Esophagus muscularis mucosa (tissue), 4 donors: ENCODE results near the gene EDDM3A. TPM values are rescaled to one million over a fixed set of nuclear protein-coding genes. Genes with fewer than 3 reads are reported as not detected.

ENCODE experiments used
- DNase-seq: peaks from one replicate; pipeline ENCODE4 v3.0.0-alpha.2; 2017; ENCODE audit errors: extremely low spot score
- H3K27ac ChIP-seq, 4 donors: fragments of 200-600 bp; sonication (generic); replicated peaks in 1 of 4; 1 replicate in 3 of 4; 2 replicates in 1 of 4; pipeline ENCODE4 v1.5.1; 2016 to 2019; ENCODE audit warnings: mild to moderate bottlenecking in 1 of 4
- H3K27me3 ChIP-seq, 4 donors: fragments of 200-600 bp; sonication (generic); one replicate each; pipeline versions ENCODE4 v1.5.1 to v1.6.0; 2016 to 2019
- H3K36me3 ChIP-seq, 4 donors: fragments of 200-600 bp; sonication (generic); one replicate each; pipeline ENCODE4 v1.5.1; 2016 to 2019
- H3K4me1 ChIP-seq, 4 donors: fragments of 200-600 bp; sonication (generic); one replicate each; pipeline ENCODE4 v1.5.1; 2016 to 2019
- H3K4me3 ChIP-seq, 4 donors: fragments of 200-600 bp; sonication (generic); 1 replicate in 2 of 4; 2 replicates in 2 of 4; pipeline ENCODE4 v1.5.1; 2016 to 2019; ENCODE audit warnings: mild to moderate bottlenecking in 4 of 4, moderate library complexity in 1 of 4
- H3K9me3 ChIP-seq, 4 donors: fragments of 200-600 bp; sonication (generic); 1 replicate in 3 of 4; 2 replicates in 1 of 4; pipeline ENCODE4 v1.5.1; 2016 to 2019
- CTCF ChIP-seq, 3 experiments: fragments of 200-600 bp in 2 of 3; fragments of 450-650 bp in 1 of 3; sonication (generic) in 2 of 3; IDR thresholded peaks; one replicate each; pipeline ENCODE4 v1.5.1; 2017 to 2019; ENCODE audit warnings: antibody characterized with exemption in 3 of 3, mild to moderate bottlenecking in 2 of 3, moderate library complexity in 1 of 3
- EP300 ChIP-seq: sonication (generic); formaldehyde crosslinking; IDR thresholded peaks from one replicate; pipeline ENCODE4 v1.6.1; 2017; ENCODE audit warnings: antibody characterized with exemption
- POLR2A ChIP-seq: fragments of 450-650 bp; IDR thresholded peaks from one replicate; pipeline ENCODE4 v1.6.1; 2017; ENCODE audit warnings: antibody characterized with exemption, moderate library complexity, mild to moderate bottlenecking, low read depth
- POLR2AphosphoS5 ChIP-seq, 2 donors: sonication (generic); formaldehyde crosslinking; IDR thresholded peaks; one replicate each; pipeline ENCODE4 v1.6.1; 2017; ENCODE audit warnings: antibody characterized with exemption in 2 of 2
- WGBS: methylation state at CpG from one replicate; pipeline ENCODE4 v1.1.5; 2018; 5-methylcytosine and 5-hydroxymethylcytosine counted together
- intact Hi-C: fragments of 100-400 bp; cut with DNase I; formaldehyde crosslinking; loops from one replicate; pipeline ENCODE4 v1.15.1; 2023
- total RNA-seq, 4 donors: library from RNA; depleted of rRNA; stranded (reverse); fragments of >200 nt; gene quantifications; one replicate each; pipeline versions ENCODE4 v1.1.0 to v1.2.1, GENCODE V29; 2016

The EDDM3A gene
- total RNA-seq, 4 donors from 2014 or later = not detected

DNA sequence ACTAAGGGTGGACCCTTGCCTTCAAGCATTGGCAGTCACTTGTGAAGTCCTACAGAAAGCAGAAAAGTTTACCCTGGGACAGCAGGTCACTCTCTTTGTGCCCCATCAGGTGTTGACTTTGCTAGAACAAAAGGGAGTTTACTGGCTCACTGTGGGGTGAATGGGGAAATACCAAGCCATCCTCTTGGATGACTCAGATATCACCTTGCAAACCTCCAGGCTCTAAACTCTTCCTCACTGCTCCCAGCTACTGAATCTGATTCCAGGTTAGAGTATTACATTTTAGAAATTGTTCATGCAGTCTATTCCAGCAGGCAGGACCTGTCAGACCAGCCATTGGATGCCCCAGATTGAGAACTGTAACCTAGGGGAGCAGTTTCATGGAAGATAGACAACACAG is 15.3 kb downstream of the EDDM3A start:
- H3K27ac ChIP-seq = no peak overlapping the region
- no peaks in the 10 kb centered on the region for H3K4me1 ChIP-seq
- H3K4me3 ChIP-seq = no peak overlapping the region
- no peaks in the 10 kb centered on the region for H3K27me3 ChIP-seq
- intact Hi-C loops = no loop called here
- TF ChIP-seq CTCF (IDR thresholded peaks at IDR 0.05) = no peak
- TF ChIP-seq POLR2AphosphoS5 (IDR thresholded peaks at IDR 0.05) = no peak
- TF ChIP-seq EP300 = no peak
- no peak for TF ChIP-seq POLR2A
- DNase-seq = no peak
- H3K9me3 ChIP-seq = no peaks in the 10 kb centered on the region
- no peaks in the 10 kb centered on the region for H3K36me3 ChIP-seq

GRCh38 chr14:20768593-20768892 is 22.9 kb downstream of the EDDM3A start:
- intact Hi-C loops = no loop called here
- no peaks in the 10 kb centered on the region for H3K9me3 ChIP-seq
- no peaks in the 10 kb centered on the region for H3K36me3 ChIP-seq
- TF ChIP-seq EP300 = no peak
- TF ChIP-seq CTCF (IDR thresholded peaks at IDR 0.05) = no peak
- TF ChIP-seq POLR2A = no peak
- no peak for TF ChIP-seq POLR2AphosphoS5 (IDR thresholded peaks at IDR 0.05)
- no peak overlapping the region for H3K4me3 ChIP-seq
- no peaks in the 10 kb centered on the region for H3K27me3 ChIP-seq
- no peaks in the 10 kb centered on the region for H3K4me1 ChIP-seq
- DNase-seq = no peak
- no peak overlapping the region for H3K27ac ChIP-seq
- WGBS = 68% methylated on average over 3 of the region's 3 CpGs

DNA sequence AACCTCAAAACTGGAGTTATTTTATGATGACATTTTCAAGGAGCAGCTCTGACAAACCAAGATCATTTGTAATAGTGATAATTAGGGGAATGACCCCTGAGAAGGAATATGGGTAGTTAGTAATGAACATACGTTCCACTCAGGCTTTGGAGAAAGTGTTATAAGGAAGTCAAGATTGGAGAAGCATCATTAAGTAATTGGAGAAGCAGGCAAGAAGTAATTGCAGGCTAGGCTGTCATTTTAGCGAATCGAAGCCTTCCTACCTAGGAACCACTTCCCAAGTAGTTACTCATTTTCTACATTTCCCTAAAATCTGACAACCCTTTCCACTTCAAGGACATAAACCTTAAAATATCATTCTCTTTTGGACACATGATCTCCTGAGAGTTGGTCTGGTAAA is 23.7 kb downstream of the EDDM3A start:
- no peaks in the 10 kb centered on the region for H3K27me3 ChIP-seq
- no peaks in the 10 kb centered on the region for H3K36me3 ChIP-seq
- intact Hi-C loops = no loop called here
- TF ChIP-seq CTCF (IDR thresholded peaks at IDR 0.05) (no peak), EP300 (no peak), POLR2AphosphoS5 (IDR thresholded peaks at IDR 0.05) (no peak), POLR2A (no peak)
- H3K4me1 ChIP-seq = no peaks in the 10 kb centered on the region
- no peak for DNase-seq
- H3K9me3 ChIP-seq = no peaks in the 10 kb centered on the region
- no peak overlapping the region for H3K27ac ChIP-seq
- H3K4me3 ChIP-seq = no peak overlapping the region
- 68% methylated on average over 3 of the region's 3 CpGs for WGBS

- H3K9me3 ChIP-seq = no peaks in the 10 kb centered on the region
- intact Hi-C loops = no loop called here
- no peak overlapping the region for H3K27ac ChIP-seq
- 75% methylated on average over 3 of the region's 3 CpGs for WGBS
- H3K4me1 ChIP-seq = no peaks in the 10 kb centered on the region
- no peak for DNase-seq
- H3K4me3 ChIP-seq = no peak overlapping the region
- no peaks in the 10 kb centered on the region for H3K36me3 ChIP-seq
- no peak for TF ChIP-seq POLR2A
- no peak for TF ChIP-seq POLR2AphosphoS5 (IDR thresholded peaks at IDR 0.05)
- no peak for TF ChIP-seq EP300
- no peak for TF ChIP-seq CTCF (IDR thresholded peaks at IDR 0.05)
- no peaks in the 10 kb centered on the region for H3K27me3 ChIP-seq
These were observed 27.0 kb downstream of the EDDM3A start for GRCh38 chr14:20772650-20773049.

DNA sequence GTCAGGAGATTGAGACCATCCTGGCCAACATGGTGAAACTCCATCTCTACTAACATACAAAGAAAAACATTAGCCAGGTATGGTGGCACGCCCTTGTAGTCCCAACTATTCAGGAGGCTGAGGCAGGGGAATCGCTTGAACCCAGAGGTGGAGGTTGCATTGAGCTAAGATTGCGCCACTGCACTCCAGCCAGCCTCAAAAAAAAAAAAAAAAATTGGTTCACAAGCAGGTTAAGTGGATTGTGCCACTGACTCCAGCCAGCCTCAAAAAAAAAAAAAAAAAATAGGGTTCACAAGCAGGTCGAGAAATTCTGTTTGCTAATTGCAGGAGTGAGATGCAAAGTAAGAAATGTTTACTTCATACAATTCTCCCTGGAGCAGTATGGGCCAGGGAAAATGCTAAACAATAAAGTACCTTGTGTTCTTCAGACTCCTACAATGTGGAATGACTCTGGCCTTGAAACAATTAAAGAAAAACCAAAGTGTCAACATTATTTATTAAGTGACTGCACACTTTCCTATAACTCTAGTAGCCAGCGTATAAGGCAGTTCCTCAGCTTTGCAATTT is 28.7 kb downstream of the EDDM3A start:
- intact Hi-C loops = no loop called here
- 73% methylated on average over 5 of the region's 5 CpGs for WGBS
- Histone ChIP-seq H3K36me3 (no peaks in the 10 kb centered on the region), H3K4me3 (no peak overlapping the region), H3K4me1 (no peaks in the 10 kb centered on the region), H3K27me3 (no peaks in the 10 kb centered on the region), H3K27ac (no peak overlapping the region), H3K9me3 (no peaks in the 10 kb centered on the region)
- no peak for TF ChIP-seq POLR2AphosphoS5 (IDR thresholded peaks at IDR 0.05)
- TF ChIP-seq EP300 = no peak
- no peak for TF ChIP-seq CTCF (IDR thresholded peaks at IDR 0.05)
- no peak for TF ChIP-seq POLR2A
- no peak for DNase-seq
